K562 (cell line): ENCODE results near the gene JMJD1C. TPM values are rescaled to one million over a fixed set of nuclear protein-coding genes. Genes with fewer than 3 reads are reported as not detected.

Experiments
- CBFB ChIP-seq: sonication (generic); formaldehyde crosslinking; IDR thresholded peaks from 2 replicates; pipeline ENCODE4 v1.4.0; 2020; ENCODE audit warnings: mild to moderate bottlenecking, missing genetic modification reagents
- CXXC5 ChIP-seq: fragments of 250-450 bp; sonication (Bioruptor Pico); IDR thresholded peaks from 2 replicates; pipeline ENCODE4 v1.8.0; 2022; ENCODE audit warnings: inconsistent platforms, mild to moderate bottlenecking, moderate library complexity
- ETV1 ChIP-seq: fragments of 450-650 bp; conservative IDR thresholded peaks from 2 replicates; pipeline ENCODE4 v1.6.1; 2016; ENCODE audit warnings: missing genetic modification characterization, control low read depth, low read depth, missing compliant biosample characterization
- ETV6 ChIP-seq, 3 experiments: fragments of 150-350 bp in 1 of 3; sonication (generic) in 1 of 3; formaldehyde crosslinking in 1 of 3; IDR thresholded peaks; 2 replicates each; pipeline versions ENCODE4 v1.6.1 to v1.8.0; 2014 to 2022; ENCODE audit warnings: borderline replicate concordance in 2 of 3, low read depth in 2 of 3, antibody characterized with exemption in 1 of 3, low read length in 1 of 3, mild to moderate bottlenecking in 1 of 3, missing genetic modification reagents in 1 of 3
- HDAC1 ChIP-seq, 2 experiments: fragments of 450-650 bp; IDR thresholded peaks; 2 replicates each; pipeline ENCODE4 v1.6.1; 2016 to 2017; ENCODE audit warnings: inconsistent platforms in 1 of 2, mild to moderate bottlenecking in 1 of 2, moderate library complexity in 1 of 2
- HMGN3 ChIP-seq: IDR thresholded peaks from 2 replicates; pipeline ENCODE4 v1.6.1; 2011; ENCODE audit warnings: borderline replicate concordance, low read depth, mild to moderate bottlenecking, mixed read lengths, low read length; ENCODE audit not compliant: insufficient read length; ENCODE audit errors: extremely low read depth
- IRF2 ChIP-seq: sonication (generic); formaldehyde crosslinking; IDR thresholded peaks from 2 replicates; pipeline ENCODE4 v1.8.1; 2022; ENCODE audit warnings: mild to moderate bottlenecking, missing genetic modification reagents
- MXI1 ChIP-seq: IDR thresholded peaks from 2 replicates; pipeline ENCODE4 v1.6.1; 2011; ENCODE audit warnings: low read depth, mild to moderate bottlenecking, improper control_type of control experiment, low read length
- NCOA4 ChIP-seq: fragments of 450-650 bp; IDR thresholded peaks from 2 replicates; pipeline ENCODE4 v1.6.1; 2018; ENCODE audit warnings: mild to moderate bottlenecking; ENCODE audit not compliant: partially characterized antibody
- NCOA6 ChIP-seq: fragments of 450-650 bp; IDR thresholded peaks from 2 replicates; pipeline ENCODE4 v1.6.1; 2017; ENCODE audit warnings: mild to moderate bottlenecking
- NFATC3 ChIP-seq: fragments of 450-650 bp; IDR thresholded peaks from 2 replicates; pipeline ENCODE4 v1.6.1; 2017; ENCODE audit warnings: mild to moderate bottlenecking
- NFIC ChIP-seq: fragments of 450-650 bp; IDR thresholded peaks from 2 replicates; pipeline ENCODE4 v1.6.1; 2017; ENCODE audit warnings: mild to moderate bottlenecking, inconsistent platforms
- NFRKB ChIP-seq: fragments of 450-650 bp; IDR thresholded peaks from 2 replicates; pipeline ENCODE4 v1.6.1; 2016; ENCODE audit warnings: low read depth
- NRF1 ChIP-seq, 2 experiments: fragments of 450-650 bp; IDR thresholded peaks in 1 of 2; conservative IDR thresholded peaks in 1 of 2; 2 replicates each; pipeline ENCODE4 v1.6.1; 2014; ENCODE audit warnings: mild to moderate bottlenecking in 2 of 2
- PYGO2 ChIP-seq: fragments of 450-650 bp; IDR thresholded peaks from 2 replicates; pipeline ENCODE4 v1.6.1; 2016; ENCODE audit warnings: mild to moderate bottlenecking, missing genetic modification characterization, moderate library complexity, missing compliant biosample characterization
- RBBP5 ChIP-seq: fragments of 200-600 bp; sonication (generic); IDR thresholded peaks from 2 replicates; pipeline ENCODE4 v1.6.1; 2012; ENCODE audit warnings: borderline replicate concordance, mild to moderate bottlenecking, low read length, control low read depth, inconsistent platforms; ENCODE audit not compliant: insufficient read depth, poor library complexity, severe bottlenecking
- ZNF212 ChIP-seq: fragments of 450-650 bp; formaldehyde crosslinking; IDR thresholded peaks from 2 replicates; pipeline ENCODE4 v1.4.0; 2020; ENCODE audit warnings: mild to moderate bottlenecking
- ZNF239 ChIP-seq: fragments of 250-450 bp; sonication (Bioruptor Pico); IDR thresholded peaks from 2 replicates; pipeline ENCODE4 v1.4.0; 2020; ENCODE audit warnings: mild to moderate bottlenecking
- ZNF280B ChIP-seq: fragments of 250-450 bp; sonication (Bioruptor Pico); IDR thresholded peaks from 2 replicates; pipeline ENCODE4 v1.5.1; 2021; ENCODE audit warnings: mild to moderate bottlenecking
- ZNF282 ChIP-seq: sonication (generic); formaldehyde crosslinking; IDR thresholded peaks from 2 replicates; pipeline ENCODE4 v1.8.1; 2023; ENCODE audit warnings: missing genetic modification reagents
- ZNF41 ChIP-seq: fragments of 250-450 bp; sonication (Bioruptor Pico); conservative IDR thresholded peaks from 2 replicates; pipeline ENCODE4 v1.4.0; 2020; ENCODE audit warnings: mild to moderate bottlenecking
- ZNF583 ChIP-seq: fragments of 250-450 bp; sonication (Bioruptor Pico); IDR thresholded peaks from 2 replicates; pipeline ENCODE4 v1.4.0; 2020
- ZNF695 ChIP-seq: fragments of 450-650 bp; formaldehyde crosslinking; IDR thresholded peaks from 2 replicates; pipeline ENCODE4 v1.4.0; 2020; ENCODE audit warnings: mild to moderate bottlenecking, moderate library complexity
- polyA plus RNA-seq, 8 experiments: library from polyadenylated mRNA; depleted of rRNA in 4 of 8; stranded (reverse) in 5 of 8; unstranded in 3 of 8; fragments of >200 nt; fragmentation: Nextera tagmentation in 2 of 8; fragmentation: Illumina TruSeq in 1 of 8; extraction: Ambion mirVana in 2 of 8; extraction: Trizol in 1 of 8; gene quantifications; 2 replicates each; pipeline versions ENCODE4 v1.2.1 to v1.2.3, GENCODE V29; 2011 to 2014; ENCODE audit warnings: inconsistent platforms in 1 of 8, missing spikeins in 1 of 8
- total RNA-seq, 7 experiments: library from RNA; depleted of rRNA in 6 of 7; stranded (reverse); fragments of >200 nt in 6 of 7; fragmentation: Illumina TruSeq in 2 of 7; extraction: Trizol in 2 of 7; gene quantifications; 2 replicates each; pipeline versions ENCODE4 v1.2.1 to v1.2.3, GENCODE V29; 2011 to 2021; ENCODE audit warnings: low replicate concordance in 1 of 7
- TF ChIP-seq, protein P1 (sequence below): sonication (generic); formaldehyde crosslinking; IDR thresholded peaks from 2 replicates; pipeline ENCODE4 v1.8.0; 2022; ENCODE audit warnings: mild to moderate bottlenecking, missing genetic modification reagents, borderline replicate concordance
- TF ChIP-seq, protein P2 (sequence below): IDR thresholded peaks from 2 replicates; pipeline ENCODE4 v1.6.1; 2011; ENCODE audit not compliant: insufficient read length; ENCODE audit errors: extremely low read depth
- TF ChIP-seq, protein P3 (sequence below): sonication (generic); formaldehyde crosslinking; IDR thresholded peaks from 2 replicates; pipeline ENCODE4 v1.5.0; 2020; ENCODE audit warnings: missing genetic modification reagents

Gene JMJD1C
- total and polyA plus RNA-seq, 9 of the 15 experiments (the other 6 are each of a cell fraction or from before 2014, with no cell fraction given) = 25.3 to 68.0 (median 47.2) TPM

DNA sequence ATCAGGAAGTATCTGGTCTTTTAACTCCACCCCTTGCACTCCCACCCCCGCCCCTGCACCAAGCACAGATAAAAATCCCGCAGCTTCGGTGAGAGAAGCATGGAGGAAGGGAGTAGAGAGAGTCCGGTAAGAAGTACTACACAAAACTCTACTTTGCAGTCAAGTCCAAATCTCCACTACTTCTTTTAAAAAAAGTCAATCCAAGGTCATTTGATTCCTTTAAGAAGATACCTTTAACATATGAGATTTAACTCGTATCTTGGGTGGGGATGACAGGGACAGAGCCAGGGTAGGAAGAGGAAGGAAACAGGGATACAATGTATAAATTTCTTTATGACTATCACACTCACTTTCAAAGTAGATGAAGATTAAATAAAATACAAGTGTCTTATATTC lies 200.6 kb downstream of the JMJD1C start (continued):
- TF ChIP-seq ETV1 (tag) = no peak
- TF ChIP-seq RBBP5 = no peak
- TF ChIP-seq IRF2 (CRISPR knock-in tag) = no peak
- TF ChIP-seq NFIC = 0 out of 2 replicates have a peak, but pooled peaks have one; percentile 5
- no peak for TF ChIP-seq NFATC3
- no peak for TF ChIP-seq ZNF280B
- no peak for TF ChIP-seq ZNF583 (CRISPR knock-in tag)
- TF ChIP-seq, protein P1, sequence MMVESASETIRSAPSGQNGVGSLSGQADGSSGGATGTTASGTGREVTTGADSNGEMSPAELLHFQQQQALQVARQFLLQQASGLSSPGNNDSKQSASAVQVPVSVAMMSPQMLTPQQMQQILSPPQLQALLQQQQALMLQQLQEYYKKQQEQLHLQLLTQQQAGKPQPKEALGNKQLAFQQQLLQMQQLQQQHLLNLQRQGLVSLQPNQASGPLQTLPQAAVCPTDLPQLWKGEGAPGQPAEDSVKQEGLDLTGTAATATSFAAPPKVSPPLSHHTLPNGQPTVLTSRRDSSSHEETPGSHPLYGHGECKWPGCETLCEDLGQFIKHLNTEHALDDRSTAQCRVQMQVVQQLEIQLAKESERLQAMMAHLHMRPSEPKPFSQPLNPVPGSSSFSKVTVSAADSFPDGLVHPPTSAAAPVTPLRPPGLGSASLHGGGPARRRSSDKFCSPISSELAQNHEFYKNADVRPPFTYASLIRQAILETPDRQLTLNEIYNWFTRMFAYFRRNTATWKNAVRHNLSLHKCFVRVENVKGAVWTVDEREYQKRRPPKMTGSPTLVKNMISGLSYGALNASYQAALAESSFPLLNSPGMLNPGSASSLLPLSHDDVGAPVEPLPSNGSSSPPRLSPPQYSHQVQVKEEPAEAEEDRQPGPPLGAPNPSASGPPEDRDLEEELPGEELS (CRISPR knock-in tag) = no peak
- TF ChIP-seq NCOA4 = peak; percentile 40
- no peak for TF ChIP-seq ZNF695 (CRISPR knock-in tag)
- TF ChIP-seq ZNF239 = no peak
- peak in 1 of 2 experiments; percentile 43; a peak in 1 of 4 replicates for TF ChIP-seq ETV6 (IDR thresholded peaks at IDR 0.05; ENCODE audit: borderline replicate concordance in 1 of 2, low read depth in 2 of 2, low read length in 1 of 2)
- TF ChIP-seq ETV6 (CRISPR knock-in tag; IDR thresholded peaks at IDR 0.05; ENCODE audit: borderline replicate concordance) = no peak
- TF ChIP-seq NRF1 (conservative IDR thresholded peaks at IDR 0.05 in 1 of 2, IDR thresholded peaks at IDR 0.05 in 1 of 2) = no peak
- TF ChIP-seq CXXC5 (CRISPR knock-in tag) = peak; percentile 96
- no peak for TF ChIP-seq CBFB (CRISPR knock-in tag)
- no peak for TF ChIP-seq ZNF212 (CRISPR knock-in tag)
- TF ChIP-seq MXI1 = no peak
- TF ChIP-seq NFRKB = peak; percentile 65; the same call in 1 of the 2 replicates
- no peak for TF ChIP-seq HMGN3
- TF ChIP-seq ZNF41 (CRISPR knock-in tag) = no peak
- no peak for TF ChIP-seq PYGO2
- TF ChIP-seq ZNF282 (CRISPR knock-in tag) = no peak
- TF ChIP-seq, protein P2, sequence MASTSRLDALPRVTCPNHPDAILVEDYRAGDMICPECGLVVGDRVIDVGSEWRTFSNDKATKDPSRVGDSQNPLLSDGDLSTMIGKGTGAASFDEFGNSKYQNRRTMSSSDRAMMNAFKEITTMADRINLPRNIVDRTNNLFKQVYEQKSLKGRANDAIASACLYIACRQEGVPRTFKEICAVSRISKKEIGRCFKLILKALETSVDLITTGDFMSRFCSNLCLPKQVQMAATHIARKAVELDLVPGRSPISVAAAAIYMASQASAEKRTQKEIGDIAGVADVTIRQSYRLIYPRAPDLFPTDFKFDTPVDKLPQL = no peak
- peak; percentile 52 to 61; a peak in 2 of 4 replicates for TF ChIP-seq HDAC1 (IDR thresholded peaks at IDR 0.05)
- TF ChIP-seq, protein P3, sequence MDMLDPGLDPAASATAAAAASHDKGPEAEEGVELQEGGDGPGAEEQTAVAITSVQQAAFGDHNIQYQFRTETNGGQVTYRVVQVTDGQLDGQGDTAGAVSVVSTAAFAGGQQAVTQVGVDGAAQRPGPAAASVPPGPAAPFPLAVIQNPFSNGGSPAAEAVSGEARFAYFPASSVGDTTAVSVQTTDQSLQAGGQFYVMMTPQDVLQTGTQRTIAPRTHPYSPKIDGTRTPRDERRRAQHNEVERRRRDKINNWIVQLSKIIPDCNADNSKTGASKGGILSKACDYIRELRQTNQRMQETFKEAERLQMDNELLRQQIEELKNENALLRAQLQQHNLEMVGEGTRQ (CRISPR knock-in tag) = no peak
- TF ChIP-seq NCOA6 = no peak
